K562 treated with DMSO at 1 percent for 24 hours (cell line): ENCODE measurements around the gene CACNB2. TPM values are rescaled to one million over a fixed set of nuclear protein-coding genes. Genes with fewer than 3 reads are reported as not detected.

Experiments
- total RNA-seq: library from RNA; unstranded; fragments of 300-600 nt; gene quantifications from 2 replicates; pipeline ENCODE4 v1.2.3, GENCODE V29; 2022; ENCODE audit warnings: low read depth; ENCODE audit not compliant: insufficient read depth

CACNB2 gene
- total RNA-seq: 0.52 TPM in 1 of 2 replicates, not detected in the other

GRCh38 chr10:18140149-18140956 lies at the start of gene CACNB2:
TSS of gene CACNB2 (plus strand) at chr10:18140424.

Other genes with a start within 250 kb of the CACNB2 start
- gene SLC39A12, start 188.5 kb upstream of the CACNB2 start, total RNA-seq: not detected in 2 replicates